ENCODE data around the gene MLKL.

- TF ChIP-seq GATA3 (IDR thresholded peaks at IDR 0.05; ENCODE audit: low read depth, low read length) (no peak), GATA2 (IDR thresholded peaks at IDR 0.05; ENCODE audit: low read depth, low read length) (no peak)
Measured at GRCh38 chr16:74735554-74735953, 34.9 kb upstream of the MLKL start.
